Measurements from ENCODE around the gene HAND2. TPM values are rescaled to one million over a fixed set of nuclear protein-coding genes. Genes with fewer than 3 reads are reported as not detected.

The HAND2 gene
- total RNA-seq, 1 donor = 1.8 TPM

- Histone ChIP-seq H3K36me3 (ENCODE audit: insufficient read depth, low read length) (no peaks in the 10 kb centered on the region), H4K20me1 (ENCODE audit: insufficient read depth, low read length) (no peaks in the 10 kb centered on the region), H2AFZ (ENCODE audit: low read length) (peak overlapping the region; percentile 93), H3K27me3 (ENCODE audit: insufficient read depth, low read length) (peaks cover 18% of the 10 kb centered on the region), H3K9me3 (ENCODE audit: low read depth, low read length) (no peaks in the 10 kb centered on the region), H3K4me3 (ENCODE audit: insufficient read depth, low read length) (peak overlapping the region; percentile 74), H3K79me2 (ENCODE audit: insufficient read depth, low read length) (no peaks in the 10 kb centered on the region), H3K27ac (ENCODE audit: low read depth, low read length) (no peak overlapping the region), H3K4me1 (ENCODE audit: insufficient read depth, low read length) (peaks cover 31% of the 10 kb centered on the region), H3K4me2 (ENCODE audit: insufficient read depth, low read length) (peak overlapping the region; percentile 98)
- DNase-seq (ENCODE audit: insufficient read length, low spot score, missing footprints) = peak; percentile 89
- peak; percentile 88 for TF ChIP-seq CTCF (IDR thresholded peaks at IDR 0.05; ENCODE audit: extremely low read depth, low read depth, low read length)
Observed at GRCh38 chr4:173494013-173494970, 35.7 kb downstream of the HAND2 start.

- Histone ChIP-seq H3K36me3 (ENCODE audit: insufficient read depth, low read length) (no peaks in the 10 kb centered on the region), H3K27me3 (ENCODE audit: insufficient read depth, low read length) (peaks cover 13% of the 10 kb centered on the region), H3K9me3 (ENCODE audit: low read depth, low read length) (no peaks in the 10 kb centered on the region), H3K4me2 (ENCODE audit: insufficient read depth, low read length) (no peak overlapping the region), H3K4me3 (ENCODE audit: insufficient read depth, low read length) (no peak overlapping the region), H4K20me1 (ENCODE audit: insufficient read depth, low read length) (no peaks in the 10 kb centered on the region), H3K4me1 (ENCODE audit: insufficient read depth, low read length) (peaks cover 44% of the 10 kb centered on the region), H3K79me2 (ENCODE audit: insufficient read depth, low read length) (no peaks in the 10 kb centered on the region), H3K27ac (ENCODE audit: low read depth, low read length) (no peak overlapping the region), H2AFZ (ENCODE audit: low read length) (no peak overlapping the region)
- no peak for DNase-seq (ENCODE audit: insufficient read length, low spot score, missing footprints)
- TF ChIP-seq CTCF (IDR thresholded peaks at IDR 0.05; ENCODE audit: extremely low read depth, low read depth, low read length) = no peak
Observed at GRCh38 chr4:173493041-173493440, 37.0 kb downstream of the HAND2 start.

- H3K4me1 ChIP-seq (ENCODE audit: insufficient read depth, low read length) = peaks cover 44% of the 10 kb centered on the region
- H3K4me3 ChIP-seq (ENCODE audit: insufficient read depth, low read length) = no peak overlapping the region
- no peaks in the 10 kb centered on the region for H4K20me1 ChIP-seq (ENCODE audit: insufficient read depth, low read length)
- no peak for TF ChIP-seq CTCF (IDR thresholded peaks at IDR 0.05; ENCODE audit: extremely low read depth, low read depth, low read length)
- no peak overlapping the region for H2AFZ ChIP-seq (ENCODE audit: low read length)
- no peak for DNase-seq (ENCODE audit: insufficient read length, low spot score, missing footprints)
- peaks cover 11% of the 10 kb centered on the region for H3K27me3 ChIP-seq (ENCODE audit: insufficient read depth, low read length)
- no peak overlapping the region for H3K4me2 ChIP-seq (ENCODE audit: insufficient read depth, low read length)
- no peaks in the 10 kb centered on the region for H3K36me3 ChIP-seq (ENCODE audit: insufficient read depth, low read length)
- H3K79me2 ChIP-seq (ENCODE audit: insufficient read depth, low read length) = no peaks in the 10 kb centered on the region
- H3K9me3 ChIP-seq (ENCODE audit: low read depth, low read length) = no peaks in the 10 kb centered on the region
- H3K27ac ChIP-seq (ENCODE audit: low read depth, low read length) = no peak overlapping the region
Observed at GRCh38 chr4:173492315-173492714, 37.7 kb downstream of the HAND2 start.

GRCh38 chr4:173490817-173491528 is 39.1 kb downstream of the HAND2 start:
- peak overlapping the region; percentile 22 for H3K4me2 ChIP-seq (ENCODE audit: insufficient read depth, low read length)
- H3K27me3 ChIP-seq (ENCODE audit: insufficient read depth, low read length) = peaks cover 11% of the 10 kb centered on the region
- H3K4me3 ChIP-seq (ENCODE audit: insufficient read depth, low read length) = no peak overlapping the region
- H2AFZ ChIP-seq (ENCODE audit: low read length) = no peak overlapping the region
- no peak for TF ChIP-seq CTCF (IDR thresholded peaks at IDR 0.05; ENCODE audit: extremely low read depth, low read depth, low read length)
- H3K27ac ChIP-seq (ENCODE audit: low read depth, low read length) = no peak overlapping the region
- no peaks in the 10 kb centered on the region for H3K79me2 ChIP-seq (ENCODE audit: insufficient read depth, low read length)
- no peak for DNase-seq (ENCODE audit: insufficient read length, low spot score, missing footprints)
- H4K20me1 ChIP-seq (ENCODE audit: insufficient read depth, low read length) = no peaks in the 10 kb centered on the region
- no peaks in the 10 kb centered on the region for H3K9me3 ChIP-seq (ENCODE audit: low read depth, low read length)
- no peaks in the 10 kb centered on the region for H3K36me3 ChIP-seq (ENCODE audit: insufficient read depth, low read length)
- peaks cover 52% of the 10 kb centered on the region for H3K4me1 ChIP-seq (ENCODE audit: insufficient read depth, low read length)
